NCI-H2029 (cell line): ENCODE data around the gene ELOB.

Experiments used
- DNase-seq: peaks from one replicate; lab custom pipeline; 2025; lab: John Stamatoyannopoulos, UW

The ELOB gene

DNA sequence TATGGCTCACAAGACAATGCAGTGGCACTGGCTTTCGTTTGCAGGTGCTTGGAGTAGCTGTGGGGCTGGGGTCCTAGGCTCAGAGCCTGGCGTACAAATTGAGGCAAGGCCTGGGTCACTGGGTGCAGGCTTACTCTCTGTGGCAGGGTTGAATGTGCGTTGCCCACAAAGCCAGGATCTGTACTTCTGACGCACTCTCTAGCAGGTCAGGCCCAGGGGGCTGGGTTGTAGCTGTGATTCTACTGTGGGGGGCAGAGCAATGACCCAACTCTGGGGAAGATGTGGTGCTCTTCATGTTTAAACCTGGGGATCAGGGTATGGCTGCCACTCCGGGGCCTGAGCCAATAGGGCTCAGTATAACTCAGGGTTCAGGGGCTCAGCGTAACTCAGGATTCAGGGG is 33.6 kb upstream of the ELOB start:
- no peak for DNase-seq

DNA sequence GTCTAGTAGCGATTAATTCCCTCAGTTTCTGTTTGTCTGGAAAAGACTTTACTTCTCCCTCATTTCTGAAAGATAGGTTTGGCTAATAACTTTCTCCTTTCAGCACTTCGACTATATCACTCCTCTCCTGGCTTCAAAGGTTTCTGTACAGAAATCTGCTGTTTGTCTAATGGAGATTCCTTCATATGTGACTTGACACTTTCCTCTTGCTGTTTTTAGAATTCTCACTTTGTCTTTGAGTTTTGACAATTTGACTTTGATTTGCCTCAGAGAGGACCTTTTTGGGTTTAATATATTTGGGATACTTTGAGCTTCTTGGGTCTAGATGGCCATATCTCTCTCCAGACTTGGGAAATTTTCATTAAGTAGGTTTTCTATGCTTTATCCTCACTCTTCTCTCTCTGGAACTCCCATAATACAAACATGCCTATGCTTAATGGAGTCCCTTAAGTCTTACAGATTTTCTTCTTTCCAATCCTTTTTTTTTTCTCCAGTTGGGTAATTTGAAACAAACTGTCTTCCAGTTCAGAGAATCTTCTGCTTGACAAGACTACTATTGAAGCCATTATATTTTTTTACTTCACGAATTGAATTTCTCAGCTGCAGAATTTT is 32.2 kb upstream of the ELOB start:
- DNase-seq: no peak

DNA sequence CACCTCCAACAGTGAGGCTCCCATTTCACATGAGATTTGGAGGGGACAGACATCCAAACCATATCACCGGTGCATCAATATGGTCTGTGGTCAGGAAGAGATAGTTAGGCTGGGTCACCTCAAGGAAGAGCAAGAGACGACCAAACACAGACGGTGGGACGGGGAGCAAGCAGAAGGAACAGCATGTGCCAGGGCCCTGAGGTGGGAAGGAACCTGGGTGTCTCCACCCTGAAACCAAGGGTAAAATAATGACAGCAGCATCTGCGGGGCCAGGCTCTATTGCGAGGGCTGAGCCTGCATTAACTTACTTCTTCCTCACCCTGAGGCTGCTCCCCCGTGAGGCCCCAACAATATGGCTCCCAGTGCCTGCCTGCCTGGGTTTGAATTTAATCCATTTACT is 31.1 kb upstream of the ELOB start:
- no peak for DNase-seq

DNA sequence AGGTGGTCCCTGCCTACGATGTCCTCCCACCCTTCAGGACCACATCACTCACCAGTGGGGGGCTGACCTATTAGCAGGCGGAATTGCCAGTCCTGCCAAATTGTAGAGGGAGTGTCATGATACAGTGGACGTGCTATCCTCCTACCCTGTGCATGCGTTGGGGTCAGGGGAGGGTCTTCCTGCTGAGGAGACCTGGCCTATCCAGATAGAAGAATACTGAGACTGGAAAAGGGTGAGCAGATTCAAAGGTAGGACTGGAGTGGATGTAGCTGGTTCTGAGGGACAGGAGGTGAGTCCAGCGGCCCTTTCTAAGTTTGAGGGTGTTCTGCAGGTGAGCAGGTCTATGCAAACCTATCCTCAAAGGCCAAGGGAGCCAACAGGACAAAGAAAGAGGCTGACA is 29.2 kb upstream of the ELOB start:
- DNase-seq: no peak

DNA sequence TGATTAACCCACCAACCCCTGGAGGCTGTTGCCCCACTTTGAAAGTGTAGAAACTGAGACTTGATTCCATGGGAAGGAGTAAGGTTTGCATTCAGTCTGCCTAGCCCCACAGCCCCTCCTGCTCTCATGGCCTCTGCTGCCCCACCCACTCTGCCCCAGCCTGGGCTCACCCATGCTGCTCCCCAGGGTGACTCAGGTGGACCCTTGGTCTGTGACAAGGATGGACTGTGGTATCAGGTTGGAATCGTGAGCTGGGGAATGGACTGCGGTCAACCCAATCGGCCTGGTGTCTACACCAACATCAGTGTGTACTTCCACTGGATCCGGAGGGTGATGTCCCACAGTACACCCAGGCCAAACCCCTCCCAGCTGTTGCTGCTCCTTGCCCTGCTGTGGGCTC is 27.6 kb upstream of the ELOB start:
- no peak for DNase-seq

DNA sequence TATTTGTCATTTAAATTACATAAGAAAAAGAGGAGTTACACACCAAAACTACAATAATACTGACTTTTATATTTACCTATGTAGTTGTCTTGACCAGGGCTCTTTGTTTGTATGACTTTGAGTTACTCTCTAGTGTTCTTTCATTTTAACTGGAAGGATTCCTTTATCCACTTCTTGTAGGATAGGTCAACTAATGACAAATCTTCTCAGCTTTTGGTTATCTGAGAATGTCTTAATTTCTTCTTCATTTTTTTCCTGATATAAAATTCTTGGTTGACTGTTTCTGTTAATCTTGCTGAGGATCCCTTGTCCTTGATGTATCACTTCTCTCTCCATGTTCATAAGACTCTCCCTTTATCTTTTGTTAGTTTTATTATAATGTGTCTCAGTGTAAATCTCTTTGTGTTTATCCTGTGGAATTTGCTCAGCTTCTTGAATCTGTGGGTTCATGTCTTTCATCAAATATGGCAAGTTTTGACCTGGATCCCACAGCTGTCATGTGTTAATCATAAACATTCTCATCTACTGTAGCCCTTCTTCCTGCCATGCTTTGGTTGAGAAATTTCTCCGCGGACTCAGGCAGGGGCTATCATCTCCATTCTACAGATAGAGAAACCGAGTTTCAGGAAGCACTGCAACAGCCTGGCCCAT is 26.6 kb upstream of the ELOB start:
- DNase-seq: no peak

DNA sequence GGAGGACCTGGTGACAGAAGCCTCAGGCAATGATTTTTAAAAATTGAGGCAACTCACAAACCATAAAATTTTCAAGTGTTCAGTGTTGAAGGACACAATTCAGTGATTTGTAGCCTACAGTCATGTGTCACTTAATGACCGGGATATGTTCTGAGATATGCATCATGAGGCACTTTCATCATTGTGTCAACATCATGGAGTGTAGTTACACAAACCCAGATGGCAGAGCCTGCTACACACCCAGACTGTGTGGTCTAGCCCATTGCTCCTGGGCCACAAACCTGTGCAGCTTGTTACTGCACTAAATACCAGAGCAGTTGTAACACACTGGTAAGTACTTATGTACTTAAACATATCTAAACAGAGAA is 22.8 kb upstream of the ELOB start:
- peak; percentile 83 for DNase-seq

DNA sequence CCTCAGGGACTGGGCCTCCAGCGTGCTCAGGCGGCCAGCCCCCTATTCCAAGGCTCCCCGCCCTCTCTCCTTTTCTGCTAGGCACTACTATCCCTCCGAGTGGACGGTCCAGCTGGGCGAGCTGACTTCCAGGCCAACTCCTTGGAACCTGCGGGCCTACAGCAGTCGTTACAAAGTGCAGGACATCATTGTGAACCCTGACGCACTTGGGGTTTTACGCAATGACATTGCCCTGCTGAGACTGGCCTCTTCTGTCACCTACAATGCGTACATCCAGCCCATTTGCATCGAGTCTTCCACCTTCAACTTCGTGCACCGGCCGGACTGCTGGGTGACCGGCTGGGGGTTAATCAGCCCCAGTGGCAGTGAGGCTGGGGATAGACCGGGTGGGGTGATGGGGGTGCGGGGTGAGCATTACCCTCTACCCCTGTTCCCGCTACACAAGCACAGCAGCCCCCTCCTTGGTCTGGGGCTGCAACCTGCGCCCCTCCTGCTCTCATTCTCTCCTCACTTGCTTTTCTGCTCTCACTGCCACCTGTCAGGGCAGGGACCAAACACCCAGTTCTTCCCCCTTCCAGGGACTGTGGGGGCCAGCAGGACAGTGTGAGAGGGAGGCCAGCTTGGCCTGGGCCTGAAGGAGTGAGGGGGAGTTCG is 22.3 kb upstream of the ELOB start:
- DNase-seq: no peak

DNA sequence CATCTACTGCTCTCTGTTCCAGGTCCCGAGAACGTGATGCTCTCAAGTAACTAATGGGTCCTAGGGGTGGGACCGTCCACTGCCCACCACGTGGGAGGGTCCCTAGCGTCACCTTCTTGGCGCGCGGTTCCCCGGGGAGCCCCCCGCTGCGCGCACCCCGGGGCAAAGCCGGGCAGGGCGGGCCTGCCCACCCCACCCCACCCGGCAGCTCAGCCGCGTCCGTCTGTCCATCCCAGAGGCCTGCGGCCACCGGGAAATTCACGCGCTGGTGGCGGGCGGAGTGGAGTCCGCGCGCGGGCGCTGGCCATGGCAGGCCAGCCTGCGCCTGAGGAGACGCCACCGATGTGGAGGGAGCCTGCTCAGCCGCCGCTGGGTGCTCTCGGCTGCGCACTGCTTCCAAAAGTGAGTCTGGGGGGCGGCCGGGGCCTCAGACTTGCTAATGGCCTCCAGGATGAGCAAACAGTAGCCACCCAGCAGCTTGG is 21.7 kb upstream of the ELOB start:
- DNase-seq: no peak

DNA sequence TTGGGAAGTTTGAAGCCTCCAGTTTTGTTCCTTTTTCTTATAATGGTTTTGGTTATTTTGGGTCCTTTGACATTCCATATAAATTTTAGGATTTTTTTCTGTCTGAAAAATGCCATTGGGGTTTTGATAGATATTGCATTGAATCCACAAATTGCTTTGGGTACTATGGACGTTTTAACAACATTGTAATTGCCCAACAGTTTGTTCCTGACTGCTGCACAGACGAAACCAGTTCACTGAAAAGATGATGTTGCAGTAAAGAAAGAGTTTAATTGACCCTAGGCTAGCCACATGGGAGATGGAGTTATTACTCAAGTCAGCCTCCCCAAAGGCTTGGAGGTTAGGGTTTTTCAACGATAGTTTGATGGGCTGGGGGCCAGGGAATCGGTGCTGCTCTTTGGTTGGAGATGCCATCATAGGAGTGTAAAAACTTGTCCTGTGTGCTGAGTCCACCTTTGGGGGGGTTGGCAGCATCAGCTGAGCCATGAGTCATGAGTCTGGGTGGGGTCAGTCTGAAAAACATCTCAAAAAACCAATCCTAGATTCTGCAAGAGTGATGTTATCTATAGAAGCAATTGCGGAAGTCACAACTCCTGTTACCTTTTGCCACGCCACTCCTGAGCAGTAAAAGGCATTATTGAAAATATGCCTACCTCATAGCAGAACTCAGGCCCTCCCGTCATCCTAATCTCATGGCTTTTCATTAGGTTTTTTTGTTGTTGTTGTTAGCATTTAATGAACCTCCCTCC is 18.5 kb upstream of the ELOB start:
- no peak for DNase-seq

DNA sequence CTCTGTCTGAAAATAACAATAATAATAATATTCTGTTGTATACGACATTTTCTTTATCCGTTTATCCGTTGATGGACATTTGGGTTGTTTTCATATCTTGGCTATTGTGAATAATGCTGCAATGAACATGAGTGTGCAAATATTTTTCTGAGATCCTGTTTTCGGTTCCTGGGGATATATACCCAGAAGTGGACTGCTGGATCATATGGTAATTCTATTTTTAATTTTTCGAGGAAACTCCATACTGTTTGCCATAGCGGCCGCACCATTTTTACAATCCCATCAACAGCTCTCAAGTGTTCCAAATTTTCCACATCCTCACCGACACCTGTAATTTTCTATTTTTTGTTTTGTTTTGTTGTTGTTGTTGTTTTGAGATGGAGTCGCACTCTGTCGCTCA is 15.9 kb upstream of the ELOB start:
- DNase-seq: no peak

DNA sequence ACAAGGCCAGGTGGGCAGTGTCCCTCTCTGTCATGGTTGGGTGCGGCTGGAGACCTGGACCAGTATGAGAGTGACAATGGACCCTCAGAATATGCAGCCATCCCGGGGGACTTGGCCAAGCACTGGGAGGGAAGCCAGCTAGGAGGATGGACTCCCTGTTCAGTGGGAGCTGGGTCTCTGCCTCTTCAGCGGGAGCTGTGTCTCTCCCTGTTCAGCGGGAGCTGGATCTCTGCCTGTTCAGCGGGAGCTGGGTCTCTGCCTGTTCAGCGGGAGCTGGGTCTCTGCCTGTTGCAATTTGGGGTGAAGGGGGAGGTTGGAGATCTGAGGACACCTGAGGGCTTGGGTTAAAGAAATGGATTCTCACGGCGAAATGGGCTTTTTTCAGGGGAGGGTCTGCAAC is 14.1 kb upstream of the ELOB start:
- no peak for DNase-seq

DNA sequence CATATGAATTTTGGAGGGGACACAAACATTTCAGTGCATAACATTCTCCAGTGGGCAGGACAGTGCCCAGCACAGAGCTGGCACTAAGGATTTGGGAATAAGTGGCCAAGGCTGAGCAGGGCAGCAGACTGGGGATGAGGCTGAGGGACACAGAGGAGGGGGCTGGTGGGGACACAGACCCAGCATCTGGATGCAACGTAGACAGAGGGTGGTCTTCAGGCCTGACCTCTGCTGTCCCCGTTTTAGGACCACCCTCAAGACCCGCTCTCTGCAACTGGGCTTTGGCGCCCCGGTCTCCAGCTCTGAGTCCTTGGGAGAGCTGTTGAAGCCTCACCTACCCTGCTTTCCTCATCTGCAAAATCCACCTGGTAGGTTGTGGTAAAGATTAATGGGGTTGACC is 13.6 kb upstream of the ELOB start:
- DNase-seq: no peak

DNA sequence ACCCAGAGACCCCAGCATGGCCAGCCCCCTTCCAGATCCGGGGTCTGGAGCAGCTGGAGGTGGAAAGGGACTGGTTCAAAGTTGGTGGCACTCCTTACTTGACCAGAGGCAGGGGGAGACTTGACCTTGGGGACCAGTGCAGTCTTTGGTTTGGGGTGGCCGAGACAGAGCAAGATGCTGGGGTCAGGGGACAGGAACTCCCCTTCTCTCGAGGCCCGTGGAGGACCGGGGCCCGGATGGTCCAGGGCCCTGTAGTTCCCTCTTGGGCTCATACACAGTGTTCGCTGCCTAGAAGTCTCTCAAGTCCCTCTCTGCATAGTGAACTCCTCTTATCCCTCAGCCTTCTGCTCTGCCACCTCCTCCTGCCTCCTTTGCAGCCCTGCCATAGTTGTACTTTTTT is 10.9 kb upstream of the ELOB start:
- DNase-seq: no peak

DNA sequence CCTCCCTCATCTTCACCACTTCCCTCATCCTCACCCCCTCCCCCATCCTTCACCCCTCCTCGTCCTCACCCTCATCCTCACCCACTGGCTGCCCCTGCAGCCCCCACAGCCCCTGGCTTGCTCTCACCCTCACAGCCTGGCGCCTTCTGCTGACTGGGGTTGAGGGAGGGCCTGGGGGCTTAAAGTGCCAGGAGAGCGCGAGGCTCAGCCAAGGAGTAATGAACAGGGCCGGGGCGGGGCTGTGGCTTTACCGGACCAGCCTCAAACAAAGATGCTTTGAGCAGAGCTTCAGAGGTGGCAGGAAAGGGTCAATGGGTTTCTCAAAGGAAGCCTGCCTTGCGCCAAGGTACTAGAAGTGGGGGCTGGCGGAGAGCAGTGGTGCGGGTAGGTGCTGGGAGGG is 10.3 kb upstream of the ELOB start, which contains the start of gene PRSS33:
TSS of gene PRSS33 (minus strand) at position 155 of the 400 bp plus-strand sequence. CDS start 1,013 bp downstream, outside the sequence.
- no peak for DNase-seq

DNA sequence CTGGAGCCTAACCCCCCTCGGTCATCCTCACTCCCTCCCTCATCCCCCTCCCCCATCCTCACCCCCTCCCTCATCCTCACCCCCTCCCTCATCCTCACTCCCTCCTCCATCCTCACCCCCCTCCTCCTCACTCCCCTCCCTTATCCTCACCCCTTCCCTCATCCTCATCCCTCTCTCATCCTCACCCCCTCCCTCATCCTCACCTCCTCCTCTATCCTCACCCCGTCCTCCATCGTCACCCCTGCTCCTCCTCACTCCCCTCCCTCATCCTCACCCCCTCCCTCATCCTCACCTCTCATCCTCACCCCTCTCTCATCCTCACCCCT is 9.7 kb upstream of the ELOB start:
- no peak for DNase-seq

DNA sequence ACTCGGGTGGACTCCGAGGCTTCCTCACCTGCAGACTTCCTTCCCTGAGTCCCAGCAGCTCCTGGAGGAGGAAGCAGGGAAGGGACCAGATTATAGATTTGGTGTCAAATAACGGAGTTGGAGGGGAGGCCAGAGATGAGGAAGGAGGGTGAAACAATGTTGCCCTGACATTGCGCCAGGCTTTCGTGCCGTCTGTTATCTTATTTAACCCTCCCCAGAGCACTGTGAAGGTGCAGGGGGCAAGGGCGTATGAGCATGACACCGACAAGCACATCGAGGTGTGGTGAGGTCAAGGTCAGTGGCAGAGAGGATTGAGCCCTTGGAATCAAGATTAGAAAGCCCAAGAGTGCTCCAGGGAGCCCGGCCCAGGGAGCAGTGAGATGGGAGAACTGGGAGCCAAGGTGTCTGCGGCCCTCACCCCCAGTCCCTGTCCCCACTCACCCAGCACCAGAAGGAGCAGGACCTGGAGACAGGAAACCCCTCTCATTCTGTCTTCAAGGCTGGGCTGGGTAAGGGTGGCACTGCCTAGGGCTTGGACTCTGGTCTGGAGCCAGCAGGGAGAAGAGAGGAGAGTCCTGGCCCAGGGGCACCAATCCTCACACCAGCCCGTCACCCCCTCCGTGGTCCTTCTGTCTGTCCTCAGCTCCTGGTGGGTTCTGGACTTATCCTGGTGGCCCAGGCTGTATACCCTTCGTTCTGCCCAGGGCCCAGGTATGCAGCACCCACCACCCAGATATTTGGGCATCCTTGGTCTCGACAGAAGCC is 9.2 kb upstream of the ELOB start:
- DNase-seq: peak; percentile 23

DNA sequence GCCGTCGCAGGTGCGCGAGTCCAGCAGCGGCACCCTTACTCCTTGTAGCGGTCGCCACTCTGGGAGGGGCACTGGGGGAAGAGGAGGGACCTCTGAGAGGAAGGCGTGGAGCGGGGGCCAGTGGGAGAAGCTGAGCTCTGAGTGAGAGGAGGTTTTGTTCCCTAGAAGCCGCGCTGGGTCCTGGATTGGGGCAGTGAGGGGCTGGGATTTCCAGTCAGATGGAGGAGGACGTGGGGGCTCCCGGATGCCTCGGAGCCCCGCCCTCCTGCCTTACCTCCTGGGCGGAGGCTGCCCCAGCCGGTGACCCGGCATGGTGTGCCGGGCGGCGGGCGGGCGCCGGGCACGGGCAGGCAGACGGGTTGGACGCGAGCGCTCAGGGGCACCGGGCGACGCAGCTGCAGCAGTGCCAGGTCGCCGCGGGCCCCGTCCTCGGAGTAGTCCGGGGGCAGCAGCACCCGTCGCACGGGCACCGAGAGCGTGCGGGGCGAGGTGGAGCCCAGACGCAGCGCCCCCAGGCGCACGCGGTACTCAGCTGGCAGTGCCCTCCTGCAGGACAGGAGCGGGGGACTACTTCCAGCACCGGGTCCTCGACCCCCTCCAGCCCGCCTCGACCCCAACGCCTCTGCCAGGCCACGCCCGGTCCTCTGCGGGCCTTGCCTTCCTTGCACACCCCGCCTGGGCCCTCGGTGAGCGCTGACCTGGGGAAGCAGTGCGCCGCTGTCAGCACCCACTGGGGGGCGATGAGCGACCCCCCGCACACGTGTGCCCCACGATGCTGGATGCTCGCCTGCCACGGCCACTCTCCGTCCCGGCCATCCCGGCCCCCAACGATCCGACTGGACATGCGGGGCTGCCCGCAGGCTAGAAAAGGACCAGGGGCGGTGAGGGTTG is 8.3 kb upstream of the ELOB start:
- DNase-seq: no peak

DNA sequence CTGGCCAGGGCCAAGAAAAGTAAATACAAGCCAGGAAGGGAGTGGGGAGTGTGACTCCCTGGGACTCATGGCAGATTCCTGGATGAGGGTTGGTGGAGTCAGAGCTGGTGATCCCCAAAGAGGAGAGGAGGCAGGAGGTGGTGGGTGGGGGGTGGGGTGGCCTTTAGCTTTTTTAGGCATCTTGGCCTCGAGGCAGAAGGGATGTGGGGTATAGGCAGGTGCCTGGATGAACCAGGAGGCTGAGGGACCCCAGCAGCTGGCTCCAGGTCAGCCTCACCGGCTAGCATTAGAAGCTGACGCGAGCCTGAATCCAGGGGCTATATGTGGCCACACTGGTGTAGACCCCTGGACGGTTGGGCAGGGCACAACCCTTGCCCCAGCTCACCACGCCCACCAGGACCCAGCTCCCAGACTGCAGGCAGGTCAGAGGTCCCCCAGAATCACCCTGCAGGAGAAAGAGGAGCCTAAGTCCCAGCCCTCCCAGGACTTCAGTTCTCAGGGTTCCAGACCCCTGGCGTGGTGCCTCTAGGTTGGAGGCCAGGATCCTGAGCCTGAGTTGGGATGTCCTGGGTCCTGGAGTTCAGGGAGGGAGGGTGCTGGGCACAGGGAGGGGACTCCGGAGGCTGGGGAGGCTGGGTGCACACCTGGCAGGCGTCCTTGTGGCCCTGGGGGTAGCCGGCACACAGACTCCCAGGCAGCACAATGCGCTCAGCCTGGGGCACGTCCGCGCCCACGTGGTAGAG is 7.4 kb upstream of the ELOB start:
- DNase-seq: no peak

DNA sequence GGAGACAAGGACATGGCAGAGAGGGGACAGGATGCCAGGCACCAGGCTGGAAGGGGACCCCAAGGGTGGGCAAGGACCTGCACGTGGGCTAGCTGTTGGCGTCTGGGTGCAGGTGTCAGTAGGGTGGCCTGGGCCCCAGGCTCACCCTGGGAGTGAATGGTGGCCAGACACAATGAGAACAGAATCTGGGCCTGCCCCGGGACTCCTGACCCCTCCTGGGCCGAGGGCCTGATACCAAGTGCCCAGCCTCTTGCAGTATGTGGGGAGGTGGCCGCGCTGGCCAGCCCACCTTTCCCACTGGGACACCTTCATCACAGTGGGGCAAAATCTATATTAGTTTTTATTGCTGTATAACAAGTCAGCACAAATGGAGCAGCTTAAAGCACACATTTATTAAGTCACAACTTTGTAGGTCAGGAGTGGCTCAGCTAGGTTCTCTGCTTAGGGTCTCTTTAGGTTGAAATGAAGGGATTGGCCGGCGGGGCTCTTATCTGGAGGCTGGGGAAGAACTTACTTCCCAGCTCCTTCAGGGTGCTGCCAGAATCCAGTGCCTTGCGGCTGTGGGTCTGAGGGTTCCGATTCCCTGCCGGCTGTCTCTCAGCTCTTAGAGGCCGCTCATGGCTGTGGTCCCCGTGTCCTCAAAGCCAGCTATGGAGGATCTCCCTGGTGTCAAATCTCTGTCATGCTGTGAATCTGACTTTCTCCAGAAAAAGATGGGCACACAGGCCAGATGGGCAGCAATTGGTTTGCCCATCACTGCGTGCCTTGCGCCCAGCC is 6.7 kb upstream of the ELOB start:
- no peak for DNase-seq
